Trophoblast cell (in vitro differentiated cells and primary cell): ENCODE measurements around the gene PISD.

ENCODE experiments used
- DNase-seq, 2 donors: peaks; one replicate each; pipeline ENCODE4 v3.0.0-alpha.2; 2016
- H2AFZ ChIP-seq: 2 replicates; pipeline ENCODE4 v1.6.1; 2013; ENCODE audit warnings: low read length, moderate library complexity, mild to moderate bottlenecking; ENCODE audit not compliant: insufficient read depth, poor library complexity
- H2AK5ac ChIP-seq: 2 replicates; pipeline ENCODE4 v1.6.1; 2013; ENCODE audit warnings: mild to moderate bottlenecking, low read length
- H2BK120ac ChIP-seq: 2 replicates; pipeline ENCODE4 v1.6.1; 2013; ENCODE audit warnings: low read length, mild to moderate bottlenecking, moderate library complexity; ENCODE audit not compliant: insufficient read depth, poor library complexity
- H2BK12ac ChIP-seq: 2 replicates; pipeline ENCODE4 v1.6.1; 2013; ENCODE audit warnings: mild to moderate bottlenecking, low read length, moderate library complexity
- H2BK5ac ChIP-seq: 2 replicates; pipeline ENCODE4 v1.6.1; 2013; ENCODE audit warnings: low read length, low read depth, moderate library complexity, mild to moderate bottlenecking; ENCODE audit not compliant: poor library complexity
- H3K14ac ChIP-seq: 2 replicates; pipeline ENCODE4 v1.6.1; 2013; ENCODE audit warnings: mild to moderate bottlenecking, low read length
- H3K18ac ChIP-seq: 2 replicates; pipeline ENCODE4 v1.6.1; 2013; ENCODE audit warnings: mild to moderate bottlenecking, low read length
- H3K23ac ChIP-seq: 2 replicates; pipeline ENCODE4 v1.6.1; 2013; ENCODE audit warnings: low read length
- H3K27ac ChIP-seq: 2 replicates; pipeline ENCODE4 v1.5.1; 2013; ENCODE audit warnings: low read depth, mild to moderate bottlenecking, inconsistent platforms, low read length, moderate library complexity
- H3K27me3 ChIP-seq: 2 replicates; pipeline ENCODE4 v1.6.1; 2013; ENCODE audit warnings: inconsistent platforms, mild to moderate bottlenecking, low read length, moderate library complexity; ENCODE audit not compliant: insufficient read depth
- H3K36me3 ChIP-seq, 2 experiments: 1 replicate in 1 of 2; 2 replicates in 1 of 2; pipeline ENCODE4 v1.6.1; 2013; ENCODE audit warnings: low read length in 2 of 2, mild to moderate bottlenecking in 2 of 2, moderate library complexity in 1 of 2; ENCODE audit not compliant: insufficient read depth in 2 of 2, control insufficient read depth in 1 of 2
- H3K4ac ChIP-seq: 2 replicates; pipeline ENCODE4 v1.6.1; 2013; ENCODE audit warnings: low read depth, mild to moderate bottlenecking, low read length, moderate library complexity
- H3K4me1 ChIP-seq, 2 experiments: 1 replicate in 1 of 2; 2 replicates in 1 of 2; pipeline ENCODE4 v1.6.1; 2013; ENCODE audit warnings: low read length in 2 of 2, mild to moderate bottlenecking in 2 of 2, moderate library complexity in 1 of 2; ENCODE audit not compliant: insufficient read depth in 2 of 2, control insufficient read depth in 1 of 2
- H3K4me2 ChIP-seq: 2 replicates; pipeline ENCODE4 v1.6.1; 2013; ENCODE audit warnings: inconsistent platforms, mild to moderate bottlenecking, low read length, moderate library complexity
- H3K4me3 ChIP-seq: 2 replicates; pipeline ENCODE4 v1.5.1; 2013; ENCODE audit warnings: mild to moderate bottlenecking, low read depth, low read length, inconsistent platforms
- H3K79me1 ChIP-seq: one replicate; pipeline ENCODE4 v1.6.1; 2013; ENCODE audit warnings: low read length
- H3K79me2 ChIP-seq: 2 replicates; pipeline ENCODE4 v1.6.1; 2013; ENCODE audit warnings: low read length, mild to moderate bottlenecking; ENCODE audit not compliant: control insufficient read depth, insufficient read depth, poor library complexity
- H3K9ac ChIP-seq: 2 replicates; pipeline ENCODE4 v1.6.1; 2013; ENCODE audit warnings: mild to moderate bottlenecking, low read length
- H3K9me3 ChIP-seq: 2 replicates; pipeline ENCODE4 v1.6.1; 2013; ENCODE audit warnings: low read depth, mild to moderate bottlenecking, control low read depth, inconsistent platforms, low read length; ENCODE audit not compliant: insufficient read depth
- H4K12ac ChIP-seq: 2 replicates; pipeline ENCODE4 v1.6.1; 2013; ENCODE audit warnings: low read depth, mild to moderate bottlenecking, low read length, moderate library complexity
- H4K8ac ChIP-seq: 2 replicates; pipeline ENCODE4 v1.6.1; 2013; ENCODE audit warnings: low read depth, mild to moderate bottlenecking, low read length, moderate library complexity
- H4K91ac ChIP-seq: one replicate; pipeline ENCODE4 v1.6.1; 2013; ENCODE audit warnings: low read depth, mild to moderate bottlenecking, low read length, moderate library complexity
- WGBS: extraction: QIAGEN DNeasy Blood & Tissue Kit; methylation state at CpG from one replicate; pipeline ENCODE4 v1.1.7; 2013; ENCODE audit warnings: missing lambda C conversion rate; ENCODE audit not compliant: insufficient read length, insufficient coverage; ENCODE audit errors: extremely low coverage; 5-methylcytosine and 5-hydroxymethylcytosine counted together

Gene PISD

GRCh38 chr22:31615940-31616314 lies 46.1 kb downstream of the PISD start:
- no peak overlapping the region for H3K27ac ChIP-seq
- no peak overlapping the region for H2BK12ac ChIP-seq
- DNase-seq, result no peak
- H3K36me3 ChIP-seq, result peaks cover 37 to 48% of the 10 kb centered on the region in 2 experiments
- no peak overlapping the region for H4K91ac ChIP-seq
- H3K23ac ChIP-seq, result no peak overlapping the region
- H3K4me2 ChIP-seq, result no peak overlapping the region
- H3K14ac ChIP-seq, result no peak overlapping the region
- H2AK5ac ChIP-seq, result no peak overlapping the region
- H3K9me3 ChIP-seq, result peaks cover 2% of the 10 kb centered on the region
- no peak overlapping the region for H3K18ac ChIP-seq
- H3K4ac ChIP-seq, result no peak overlapping the region
- H3K27me3 ChIP-seq, result no peaks in the 10 kb centered on the region
- no peak overlapping the region for H2BK5ac ChIP-seq
- H3K4me3 ChIP-seq, result no peak overlapping the region
- WGBS, result no CpG with 5 or more reads among the region's 4 CpGs
- no peak overlapping the region for H4K12ac ChIP-seq
- H3K9ac ChIP-seq, result no peak overlapping the region
- H4K8ac ChIP-seq, result no peak overlapping the region
- no peaks in the 10 kb centered on the region for H3K79me2 ChIP-seq
- no peak overlapping the region for H2BK120ac ChIP-seq
- H3K79me1 ChIP-seq, result no peaks in the 10 kb centered on the region
- peaks cover 14 to 24% of the 10 kb centered on the region in 2 experiments for H3K4me1 ChIP-seq
- no peak overlapping the region for H2AFZ ChIP-seq

GRCh38 chr22:31615491-31615860 lies 46.5 kb downstream of the PISD start:
- no peaks in the 10 kb centered on the region for H3K27me3 ChIP-seq
- no CpG with 5 or more reads among the region's 4 CpGs for WGBS
- H2AFZ ChIP-seq, result no peak overlapping the region
- H4K12ac ChIP-seq, result no peak overlapping the region
- peaks cover 33 to 44% of the 10 kb centered on the region in 2 experiments for H3K36me3 ChIP-seq
- H2AK5ac ChIP-seq, result no peak overlapping the region
- H3K9ac ChIP-seq, result no peak overlapping the region
- H4K91ac ChIP-seq, result no peak overlapping the region
- no peak overlapping the region for H4K8ac ChIP-seq
- no peak overlapping the region for H3K23ac ChIP-seq
- no peak overlapping the region for H2BK12ac ChIP-seq
- no peaks in the 10 kb centered on the region for H3K79me1 ChIP-seq
- no peak overlapping the region for H2BK5ac ChIP-seq
- H3K9me3 ChIP-seq, result peaks cover 2% of the 10 kb centered on the region
- no peak overlapping the region for H3K18ac ChIP-seq
- H3K4me3 ChIP-seq, result no peak overlapping the region
- H3K4ac ChIP-seq, result no peak overlapping the region
- DNase-seq, result no peak
- peaks cover 17 to 24% of the 10 kb centered on the region in 2 experiments for H3K4me1 ChIP-seq
- H3K4me2 ChIP-seq, result no peak overlapping the region
- no peak overlapping the region for H3K14ac ChIP-seq
- H3K27ac ChIP-seq, result peak overlapping the region; percentile 7
- no peaks in the 10 kb centered on the region for H3K79me2 ChIP-seq
- no peak overlapping the region for H2BK120ac ChIP-seq

- H3K9me3 ChIP-seq, result peaks cover 2% of the 10 kb centered on the region
- H2BK5ac ChIP-seq, result no peak overlapping the region
- DNase-seq, result no peak
- no peak overlapping the region for H3K18ac ChIP-seq
- H3K36me3 ChIP-seq, result peaks cover 27 to 39% of the 10 kb centered on the region in 2 experiments
- H2AFZ ChIP-seq, result no peak overlapping the region
- no peaks in the 10 kb centered on the region for H3K27me3 ChIP-seq
- H4K8ac ChIP-seq, result peak overlapping the region; percentile 0
- H3K4ac ChIP-seq, result no peak overlapping the region
- H3K79me2 ChIP-seq, result no peaks in the 10 kb centered on the region
- H3K27ac ChIP-seq, result no peak overlapping the region
- WGBS, result no CpG with 5 or more reads among the region's 18 CpGs
- H2AK5ac ChIP-seq, result no peak overlapping the region
- H3K79me1 ChIP-seq, result no peaks in the 10 kb centered on the region
- no peak overlapping the region for H3K4me3 ChIP-seq
- no peak overlapping the region for H4K91ac ChIP-seq
- peaks cover 17 to 24% of the 10 kb centered on the region in 2 experiments for H3K4me1 ChIP-seq
- H2BK12ac ChIP-seq, result no peak overlapping the region
- no peak overlapping the region for H4K12ac ChIP-seq
- H3K14ac ChIP-seq, result peak overlapping the region; percentile 17
- no peak overlapping the region for H3K9ac ChIP-seq
- no peak overlapping the region for H3K4me2 ChIP-seq
- no peak overlapping the region for H2BK120ac ChIP-seq
- H3K23ac ChIP-seq, result no peak overlapping the region
Measured at GRCh38 chr22:31614781-31615490, 47.1 kb downstream of the PISD start.

GRCh38 chr22:31613904-31614296 lies 48.1 kb downstream of the PISD start:
- H2AK5ac ChIP-seq, result peak overlapping the region; percentile 13
- H3K4me2 ChIP-seq, result no peak overlapping the region
- H3K4me3 ChIP-seq, result no peak overlapping the region
- no peak overlapping the region for H3K14ac ChIP-seq
- peak overlapping the region; percentile 38 for H4K12ac ChIP-seq
- H3K79me2 ChIP-seq, result no peaks in the 10 kb centered on the region
- H4K91ac ChIP-seq, result no peak overlapping the region
- no peak overlapping the region for H3K23ac ChIP-seq
- WGBS, result no CpG with 5 or more reads among the region's 10 CpGs
- peaks cover 17 to 22% of the 10 kb centered on the region in 2 experiments for H3K4me1 ChIP-seq
- H2BK120ac ChIP-seq, result no peak overlapping the region
- H3K36me3 ChIP-seq, result peaks cover 17 to 28% of the 10 kb centered on the region in 2 experiments
- no peak overlapping the region for H2BK5ac ChIP-seq
- H3K27ac ChIP-seq, result no peak overlapping the region
- no peak overlapping the region for H3K18ac ChIP-seq
- no peak overlapping the region for H2BK12ac ChIP-seq
- no peak for DNase-seq
- no peak overlapping the region for H3K9ac ChIP-seq
- H3K4ac ChIP-seq, result no peak overlapping the region
- H3K79me1 ChIP-seq, result no peaks in the 10 kb centered on the region
- H2AFZ ChIP-seq, result no peak overlapping the region
- H4K8ac ChIP-seq, result no peak overlapping the region
- peaks cover 2% of the 10 kb centered on the region for H3K9me3 ChIP-seq
- H3K27me3 ChIP-seq, result no peaks in the 10 kb centered on the region
